SIG-M5 treated with dmso at 0.1 percent for 504 hours (cell line): ENCODE results near the gene ARHGAP26.

Source experiments
- DNase-seq: peaks from one replicate; lab custom pipeline; 2025; ENCODE audit not compliant: unreplicated experiment; lab: John Stamatoyannopoulos, UW

ARHGAP26 gene

GRCh38 chr5:142782976-142783530 lies 12.9 kb downstream of the ARHGAP26 start:
- no peak for DNase-seq

DNA sequence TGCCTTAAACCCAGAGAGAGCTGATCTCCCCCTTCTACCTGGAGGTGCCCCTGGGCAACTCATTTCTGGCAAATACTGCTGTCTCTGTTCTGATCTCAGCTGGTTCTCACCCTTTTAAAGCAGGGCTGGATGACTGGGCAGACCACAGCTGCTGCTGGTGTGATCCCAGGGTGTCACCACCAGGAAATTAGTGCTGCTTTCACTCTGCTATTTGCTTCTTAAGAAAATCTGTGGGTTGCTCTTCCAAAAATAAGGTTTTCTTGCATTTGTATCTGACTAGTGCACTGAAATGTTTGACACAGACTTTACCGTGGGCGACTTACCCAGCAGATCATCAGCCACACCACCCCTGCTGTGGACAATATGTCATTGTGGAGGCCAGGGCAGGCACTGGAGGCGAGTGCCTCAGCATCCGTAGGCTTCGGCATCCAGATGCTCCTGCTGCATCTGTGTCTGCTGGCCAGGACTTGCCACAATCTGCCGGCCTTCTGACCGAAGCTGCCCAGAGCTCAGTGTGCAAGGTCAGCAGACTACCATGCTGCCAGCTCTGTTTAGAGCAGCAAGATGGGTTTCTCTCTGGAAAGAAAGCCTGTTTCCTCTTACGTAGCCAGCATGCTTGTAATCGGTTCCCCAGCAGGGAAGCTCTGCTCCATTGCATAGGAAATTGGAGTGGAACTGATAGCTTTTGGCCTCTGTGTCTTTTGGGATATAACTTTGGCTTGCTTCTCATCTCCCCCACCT lies 13.6 kb downstream of the ARHGAP26 start:
- no peak for DNase-seq

GRCh38 chr5:142784401-142784955 lies 14.3 kb downstream of the ARHGAP26 start:
- DNase-seq = peak; percentile 18

GRCh38 chr5:142785206-142785605 lies 15.0 kb downstream of the ARHGAP26 start:
- DNase-seq = no peak

DNA sequence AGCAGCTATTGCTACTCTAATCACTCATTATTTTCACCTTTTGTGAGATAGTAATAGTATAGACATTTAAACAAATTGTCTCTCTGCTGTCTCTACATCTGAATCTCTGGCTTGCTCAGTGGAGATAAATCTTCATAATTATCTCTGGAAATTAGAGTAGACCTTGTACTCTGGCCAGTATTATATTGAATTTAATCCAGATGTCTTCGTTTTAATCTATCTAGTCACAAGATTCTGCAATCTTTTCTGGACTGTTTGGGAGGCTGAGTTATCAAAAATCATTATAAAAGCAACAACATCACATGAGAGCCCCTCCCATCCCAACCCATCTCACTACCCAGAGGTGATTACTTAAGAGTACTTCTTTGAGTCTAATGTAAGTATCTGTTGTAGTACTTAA lies 19.0 kb downstream of the ARHGAP26 start:
- no peak for DNase-seq

- no peak for DNase-seq
Measured at GRCh38 chr5:142792012-142792864, 22.1 kb downstream of the ARHGAP26 start.

DNA sequence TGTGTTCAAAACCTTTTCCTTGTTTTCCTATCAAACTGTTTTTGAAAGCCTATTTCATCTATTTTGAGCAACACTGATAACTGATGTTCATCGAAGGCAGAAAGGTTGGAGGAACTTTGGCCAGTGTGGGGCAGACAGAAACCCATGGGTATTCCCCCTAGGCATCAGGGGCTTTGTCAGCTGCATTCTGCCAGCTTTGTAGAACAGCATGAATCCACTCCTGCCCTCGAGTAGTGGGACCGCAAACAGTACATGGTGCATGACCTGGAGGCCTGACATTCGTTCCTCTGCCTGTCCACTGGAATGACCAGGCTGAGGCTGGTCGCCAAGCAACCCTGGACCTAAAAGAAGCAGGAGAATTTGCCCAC lies 22.7 kb downstream of the ARHGAP26 start:
- no peak for DNase-seq

DNA sequence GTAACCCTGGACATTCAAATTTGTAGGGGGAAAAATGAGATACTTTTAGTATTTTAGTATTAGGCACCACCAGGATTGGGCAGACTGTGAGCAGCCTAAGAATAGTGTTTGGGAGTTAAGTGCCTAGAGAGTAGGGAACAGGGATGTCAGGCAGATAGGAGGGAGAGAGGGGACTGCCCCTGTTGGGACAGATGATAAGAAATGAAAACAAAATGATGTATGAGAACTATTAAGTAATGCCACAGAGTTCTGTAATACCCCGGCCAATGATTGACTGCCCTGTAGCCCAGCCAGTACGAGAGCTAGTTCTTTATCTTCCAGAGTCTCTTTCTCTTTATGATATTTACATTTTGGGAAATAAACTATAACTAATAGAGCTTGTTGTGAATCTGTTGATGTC lies 24.4 kb downstream of the ARHGAP26 start:
- no peak for DNase-seq

DNA sequence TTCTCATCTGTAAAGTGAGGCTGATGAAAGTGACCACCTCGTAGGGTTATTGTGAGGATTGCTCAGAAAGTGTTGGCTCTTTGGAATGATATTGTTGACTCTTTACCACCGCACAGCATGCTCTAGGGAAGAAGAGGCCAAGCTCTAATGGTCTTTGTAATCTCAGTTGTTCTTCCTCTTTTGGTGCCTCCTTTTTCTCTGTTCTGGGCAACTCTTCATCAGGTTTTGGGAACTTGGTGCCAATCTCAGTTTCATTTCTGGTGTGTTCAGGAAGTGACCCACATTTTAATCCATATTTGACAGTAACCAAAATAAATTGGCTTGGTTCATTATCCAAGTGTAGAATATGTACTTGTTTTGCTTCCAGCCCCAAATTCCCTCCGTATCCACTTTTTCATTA lies 25.1 kb downstream of the ARHGAP26 start:
- DNase-seq = peak; percentile 95

GRCh38 chr5:142796492-142797109 lies 26.4 kb downstream of the ARHGAP26 start:
- no peak for DNase-seq

DNA sequence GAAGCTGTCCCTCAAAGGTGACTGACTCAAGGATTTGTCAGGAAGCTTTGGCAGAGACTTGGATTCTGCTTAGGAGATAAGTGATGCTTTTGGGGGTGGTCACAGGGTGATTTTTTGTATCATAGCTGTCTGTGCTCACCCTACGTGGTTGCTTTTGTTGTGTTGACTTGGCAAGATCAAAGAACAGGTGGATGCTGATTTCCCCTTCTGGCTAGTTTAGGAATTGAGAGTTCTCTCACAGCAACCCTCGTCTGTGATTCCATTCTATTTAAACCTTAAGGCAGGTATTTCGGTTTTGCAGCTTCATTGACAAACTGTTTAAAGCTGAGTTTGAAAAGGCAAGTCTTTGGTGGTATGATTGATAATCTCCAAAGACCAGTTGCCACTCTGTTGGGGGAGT lies 27.2 kb downstream of the ARHGAP26 start:
- DNase-seq = no peak

DNA sequence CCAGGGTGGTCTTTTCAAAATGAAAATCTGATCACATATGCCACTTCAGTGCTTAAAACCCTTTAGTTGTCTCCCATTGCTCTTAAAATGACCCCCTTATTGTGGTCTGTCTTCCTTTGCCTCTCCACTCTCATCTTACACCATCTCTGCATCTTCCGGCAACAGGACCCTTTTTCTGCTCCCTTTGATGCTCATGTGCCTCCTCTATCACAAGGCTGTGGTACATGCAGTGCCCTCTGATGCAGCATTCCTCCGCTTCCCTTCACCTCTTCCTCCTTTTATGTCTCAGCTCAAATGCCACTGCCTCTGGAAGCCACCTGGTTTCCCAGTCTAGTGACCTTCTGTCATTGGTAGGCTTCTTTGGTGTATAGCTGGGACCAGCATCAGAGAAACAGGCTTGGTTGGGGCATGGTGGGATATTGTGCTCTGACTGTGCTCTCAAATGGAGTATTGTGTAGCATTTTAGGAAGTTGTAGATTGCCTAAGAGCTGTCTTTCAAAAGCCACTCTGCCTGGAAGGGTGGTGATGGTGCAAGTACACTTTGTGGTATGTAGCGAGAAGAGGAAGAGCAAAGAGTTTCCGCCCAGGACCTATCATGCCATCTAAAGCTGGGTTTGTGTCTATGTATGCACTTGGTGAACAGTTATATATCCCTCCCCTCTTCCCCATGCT lies 28.1 kb downstream of the ARHGAP26 start:
- peak; percentile 99 for DNase-seq

DNA sequence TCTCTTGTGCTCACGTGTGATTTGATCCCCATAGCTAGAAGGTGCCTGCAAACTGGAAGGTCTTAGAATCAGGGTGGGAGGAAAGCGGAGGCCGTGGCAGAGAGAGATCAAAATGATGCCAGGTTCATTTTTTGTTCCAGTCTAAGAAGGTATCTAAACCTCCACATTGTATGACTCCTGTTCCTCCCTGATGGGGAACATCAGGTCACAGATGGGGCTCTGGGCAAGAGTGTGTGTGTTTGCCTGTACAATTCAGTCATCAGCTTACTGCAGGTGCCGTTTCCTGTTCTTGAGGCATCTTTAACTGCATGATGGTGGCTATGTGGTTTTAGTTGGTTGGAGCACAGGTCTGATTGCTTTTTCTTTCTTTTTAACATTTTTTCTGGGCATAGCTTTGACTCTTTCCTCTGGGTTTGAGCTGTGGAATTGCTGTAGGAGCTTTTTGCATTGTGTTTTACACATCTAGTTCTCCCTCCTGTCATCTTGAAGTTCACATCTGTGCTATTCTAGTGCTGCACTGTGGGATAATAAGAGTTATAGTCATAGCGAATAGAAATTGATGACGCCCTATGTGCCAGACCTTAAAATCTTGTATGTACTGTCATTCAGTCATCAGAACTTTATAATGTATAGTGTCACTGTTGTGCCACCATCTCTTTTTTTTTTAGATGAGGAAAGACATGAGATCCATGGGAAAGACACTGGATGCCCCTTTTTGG lies 30.8 kb downstream of the ARHGAP26 start:
- DNase-seq = peak; percentile 41

DNA sequence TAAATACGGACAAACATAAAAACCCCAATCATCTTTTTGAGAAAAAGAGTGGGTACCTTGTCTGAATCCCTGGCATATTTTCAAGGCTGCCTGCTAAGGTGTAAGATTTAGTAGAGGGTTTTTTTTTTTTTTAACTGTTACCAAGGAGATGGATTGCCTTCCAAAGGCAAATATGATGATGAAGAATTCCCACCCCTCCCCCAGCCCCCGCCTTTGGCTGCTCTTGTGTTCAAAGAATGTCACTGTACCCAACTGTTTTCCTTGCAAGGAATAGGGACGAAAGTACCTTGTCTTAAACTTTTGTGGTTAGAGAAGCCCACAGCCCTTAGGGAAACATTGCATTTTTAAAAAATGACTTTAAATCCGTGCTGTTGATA lies 31.3 kb downstream of the ARHGAP26 start:
- DNase-seq = no peak

DNA sequence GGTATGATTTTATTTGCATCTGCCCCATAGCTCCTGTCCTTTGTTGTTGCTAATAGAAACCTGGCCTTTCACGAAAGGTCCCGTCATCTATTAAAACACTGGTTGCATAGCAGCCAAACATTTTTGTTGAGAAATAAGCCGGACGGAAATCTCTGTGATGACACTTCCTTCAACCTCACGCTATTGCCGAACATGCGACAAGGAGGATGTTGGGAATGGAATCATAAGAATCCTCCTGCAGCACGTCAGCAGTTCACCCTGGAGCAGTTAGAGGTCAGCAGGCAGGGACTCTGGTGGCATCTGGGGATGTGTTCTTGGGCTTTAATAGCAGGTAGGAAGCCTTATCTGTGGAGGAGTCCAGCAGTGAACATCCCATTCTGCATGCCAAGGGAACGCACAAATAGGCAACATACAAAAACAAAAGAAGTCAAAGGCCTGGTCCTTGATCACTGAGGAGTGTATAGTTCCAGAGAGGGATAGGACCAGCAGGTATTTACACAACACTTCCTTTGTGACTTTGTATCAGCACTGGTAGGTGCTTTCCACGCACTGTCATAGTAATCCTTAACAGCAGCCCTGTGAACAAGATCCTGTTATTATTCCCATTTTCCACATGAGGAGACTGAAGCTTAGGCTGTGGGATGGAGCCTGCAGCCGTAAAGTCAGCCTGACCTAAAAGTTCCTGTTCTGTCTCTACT lies 33.4 kb downstream of the ARHGAP26 start:
- DNase-seq = peak; percentile 85

DNA sequence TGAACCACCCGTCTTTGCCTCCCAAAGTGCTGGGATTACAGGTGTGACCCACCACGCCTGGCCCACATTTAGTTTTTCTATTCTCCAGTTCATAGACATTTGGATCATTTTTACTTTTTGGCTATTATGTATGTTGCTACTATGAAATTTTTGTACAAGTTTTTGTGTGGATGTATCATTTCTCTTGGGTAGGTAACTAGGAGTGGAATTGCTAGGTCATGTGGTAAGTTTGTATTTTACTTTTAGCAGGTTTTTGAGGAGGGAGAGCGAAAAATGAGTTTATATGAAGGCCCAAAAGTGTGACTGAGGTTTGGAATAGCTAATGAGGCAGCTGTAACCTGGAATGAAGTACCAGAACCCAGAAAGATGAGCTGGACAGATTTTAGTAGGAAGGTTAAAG lies 35.2 kb downstream of the ARHGAP26 start:
- no peak for DNase-seq

GRCh38 chr5:142806841-142807267 lies 36.7 kb downstream of the ARHGAP26 start:
- DNase-seq = no peak

DNA sequence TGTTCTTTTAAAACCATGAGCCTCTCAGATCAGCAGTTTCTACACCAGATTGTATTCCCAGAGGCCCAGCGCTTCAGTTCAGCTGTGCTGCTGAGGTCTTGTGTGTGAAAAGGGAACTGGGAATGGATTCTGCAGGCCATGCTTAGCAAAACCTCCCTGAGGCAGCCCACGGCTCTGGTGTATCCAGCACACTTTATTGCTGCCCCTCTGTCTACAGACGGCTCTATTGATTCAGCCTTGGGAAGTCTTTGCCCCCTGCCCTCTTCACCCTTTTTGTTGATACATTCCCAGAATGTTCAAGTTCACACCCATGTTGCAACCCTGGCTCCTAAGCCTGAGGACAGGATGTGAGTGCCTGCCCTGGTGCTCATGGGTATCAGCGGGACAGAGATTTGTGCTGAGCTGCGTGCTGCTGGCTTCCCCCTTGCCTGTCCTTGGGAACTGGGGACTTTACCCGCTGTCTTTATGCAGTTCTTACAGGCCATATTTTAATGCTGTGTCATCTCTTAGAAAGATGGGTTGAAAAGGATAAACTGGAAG lies 37.3 kb downstream of the ARHGAP26 start:
- DNase-seq = peak; percentile 60

DNA sequence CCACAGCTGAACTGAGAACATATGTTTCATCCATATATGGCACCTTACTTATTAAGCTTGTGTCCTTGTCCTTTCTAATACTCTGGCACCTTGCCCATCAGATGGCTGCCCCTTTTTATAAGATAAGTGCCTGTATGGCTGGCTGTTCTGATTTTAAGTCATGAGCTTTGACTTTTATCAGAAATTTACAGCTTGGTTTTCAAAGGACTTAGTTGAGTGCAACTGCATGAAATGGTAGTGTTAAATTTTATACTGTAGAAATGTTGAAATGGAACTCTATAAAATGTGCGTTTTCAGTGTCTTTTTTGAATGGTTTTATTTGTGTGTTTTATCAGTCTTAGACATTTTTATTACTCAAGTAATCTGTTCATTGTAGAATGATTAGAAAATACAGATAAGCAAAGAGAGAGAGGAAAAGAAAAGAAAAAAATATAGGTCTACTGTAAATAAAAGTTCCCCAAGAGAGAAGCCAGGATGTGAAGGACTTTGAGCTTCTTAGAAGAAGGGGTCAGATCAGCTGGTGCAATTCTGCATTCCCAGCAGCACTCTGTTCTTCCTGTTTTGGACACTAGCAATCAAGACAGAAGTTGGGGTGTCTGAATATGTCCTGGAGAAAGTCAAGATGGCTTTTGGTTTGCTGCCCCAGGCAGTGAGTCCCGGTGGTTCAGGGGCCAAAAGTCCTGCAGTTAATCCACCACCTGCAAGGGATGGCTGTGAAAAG lies 38.9 kb downstream of the ARHGAP26 start:
- DNase-seq = no peak
